Measurements from ENCODE around the gene TBC1D7. TPM values are rescaled to one million over a fixed set of nuclear protein-coding genes. Genes with fewer than 3 reads are reported as not detected.

TBC1D7 gene
- total RNA-seq, 4 donors from 2014 or later, result 6.9 to 10.7 (median 9.6) TPM

- no peaks in the 10 kb centered on the region for H3K4me1 ChIP-seq
- TF ChIP-seq POLR2A (IDR thresholded peaks at IDR 0.05) (no peak), CTCF (IDR thresholded peaks at IDR 0.05) (no peak)
- intact Hi-C loops (cut with DNase I), result no loop called here
These were observed 23.8 kb upstream of the TBC1D7 start for GRCh38 chr6:13352165-13352564.

GRCh38 chr6:13351271-13351670, 22.9 kb upstream of the TBC1D7 start:
- H3K36me3 ChIP-seq, result no peaks in the 10 kb centered on the region
- no peak for DNase-seq
- WGBS, 2 donors, result 69 to 74% methylated on average over 12 of the region's 12 CpGs
- no peak overlapping the region for H3K27ac ChIP-seq
- TF ChIP-seq CTCF (IDR thresholded peaks at IDR 0.05) (no peak), POLR2A (IDR thresholded peaks at IDR 0.05) (no peak)
- no peak overlapping the region for H3K4me3 ChIP-seq (replicated peaks in 1 of 3)
- H3K4me1 ChIP-seq, result no peaks in the 10 kb centered on the region
- no peaks in the 10 kb centered on the region for H3K9me3 ChIP-seq
- no peaks in the 10 kb centered on the region for H3K27me3 ChIP-seq
- intact Hi-C loops (cut with DNase I), result no loop called here

More at GRCh38 chr6:13352165-13352564, 23.8 kb upstream of the TBC1D7 start:
- WGBS, 2 donors, result 98% methylated on average over 9 of the region's 9 CpGs
- Histone ChIP-seq H3K4me3 (replicated peaks in 1 of 3) (no peak overlapping the region), H3K36me3 (no peaks in the 10 kb centered on the region), H3K27me3 (no peaks in the 10 kb centered on the region), H3K27ac (no peak overlapping the region), H3K9me3 (no peaks in the 10 kb centered on the region)
- no peak for DNase-seq

GRCh38 chr6:13349811-13350506, 21.6 kb upstream of the TBC1D7 start:
- WGBS, 2 donors, result 85 to 87% methylated on average over 8 of the region's 8 CpGs
- H3K27ac ChIP-seq, result no peak overlapping the region
- H3K9me3 ChIP-seq, result no peaks in the 10 kb centered on the region

GRCh38 chr6:13348334-13349113, 20.2 kb upstream of the TBC1D7 start:
- Histone ChIP-seq H3K27ac (no peak overlapping the region), H3K27me3 (no peaks in the 10 kb centered on the region), H3K36me3 (no peaks in the 10 kb centered on the region), H3K4me3 (replicated peaks in 1 of 3) (no peak overlapping the region), H3K9me3 (no peaks in the 10 kb centered on the region), H3K4me1 (no peaks in the 10 kb centered on the region)
- no peak for DNase-seq
- intact Hi-C loops (cut with DNase I), result no loop called here
- TF ChIP-seq POLR2A (IDR thresholded peaks at IDR 0.05), result no peak
- TF ChIP-seq CTCF (IDR thresholded peaks at IDR 0.05), result no peak
- 80% methylated on average over 8 of the region's 8 CpGs for WGBS, 2 donors

More at GRCh38 chr6:13349811-13350506, 21.6 kb upstream of the TBC1D7 start:
- Histone ChIP-seq H3K36me3 (no peaks in the 10 kb centered on the region), H3K27me3 (no peaks in the 10 kb centered on the region), H3K4me1 (no peaks in the 10 kb centered on the region), H3K4me3 (replicated peaks in 1 of 3) (no peak overlapping the region)
- DNase-seq, result no peak
- intact Hi-C loops (cut with DNase I), result no loop called here
- TF ChIP-seq CTCF (IDR thresholded peaks at IDR 0.05) (no peak), POLR2A (IDR thresholded peaks at IDR 0.05) (no peak)

- TF ChIP-seq CTCF (IDR thresholded peaks at IDR 0.05) (no peak), POLR2A (IDR thresholded peaks at IDR 0.05) (no peak)
- H3K4me1 ChIP-seq, result no peaks in the 10 kb centered on the region
- no peak overlapping the region for H3K4me3 ChIP-seq (replicated peaks in 1 of 3)
- intact Hi-C loops (cut with DNase I), result no loop called here
- no peak for DNase-seq
- 94 to 95% methylated on average over 5 of the region's 5 CpGs for WGBS, 2 donors
- no peak overlapping the region for H3K27ac ChIP-seq
- no peaks in the 10 kb centered on the region for H3K36me3 ChIP-seq
- no peaks in the 10 kb centered on the region for H3K9me3 ChIP-seq
- H3K27me3 ChIP-seq, result no peaks in the 10 kb centered on the region
These were observed 17.9 kb upstream of the TBC1D7 start for GRCh38 chr6:13346245-13346644.

Data from thyroid gland (tissue), 4 donors.